HG02884 (cell line): Measurements from ENCODE around the gene ZNF467.

Experiments used
- ATAC-seq: cut with Tn5 transposase; IDR thresholded peaks from one replicate; pipeline ENCODE4 v1.9.1; 2021; ENCODE audit warnings: mild to moderate bottlenecking, moderate library complexity; ENCODE audit not compliant: unreplicated experiment

Gene ZNF467

GRCh38 chr7:149809215-149809614 lies 35.8 kb upstream of the ZNF467 start:
- ATAC-seq: no peak

DNA sequence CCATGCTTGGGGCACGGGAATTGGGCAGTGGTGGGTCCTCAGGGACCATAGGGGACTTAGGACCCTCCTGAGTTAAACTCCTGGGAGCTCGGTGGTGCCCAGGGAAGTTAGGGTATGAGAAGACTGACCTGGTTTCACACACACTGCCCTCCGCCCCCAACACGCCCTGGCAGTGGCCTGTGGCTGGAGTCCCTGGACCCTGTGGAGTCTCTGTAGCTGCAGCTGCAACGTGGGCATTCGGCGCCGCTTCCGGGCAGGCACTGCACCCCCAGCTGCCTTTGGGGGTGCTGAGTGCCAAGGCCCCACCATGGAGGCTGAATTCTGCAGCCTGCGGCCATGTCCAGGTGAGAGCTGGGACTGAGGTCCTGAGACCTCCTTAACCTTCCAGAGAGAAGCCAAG lies 34.9 kb upstream of the ZNF467 start:
- ATAC-seq: no peak

DNA sequence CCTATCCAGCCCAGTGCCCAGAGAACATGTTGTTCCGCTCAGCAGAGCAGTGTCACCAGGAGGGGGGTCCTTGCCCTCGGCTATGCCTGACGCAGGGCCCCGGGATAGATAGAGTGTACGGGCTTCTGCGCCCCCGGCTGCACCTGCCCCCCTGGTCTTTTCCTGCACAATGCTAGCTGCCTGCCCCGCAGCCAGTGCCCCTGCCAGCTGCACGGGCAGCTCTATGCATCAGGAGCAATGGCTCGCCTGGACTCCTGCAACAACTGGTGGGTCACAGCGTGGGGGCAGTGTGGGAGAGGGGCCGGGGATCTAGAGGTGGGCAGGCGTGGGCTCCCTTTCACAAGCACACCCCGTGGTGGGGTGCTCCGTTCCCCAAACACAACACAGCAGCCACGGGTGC lies 33.3 kb upstream of the ZNF467 start:
- ATAC-seq: no peak

DNA sequence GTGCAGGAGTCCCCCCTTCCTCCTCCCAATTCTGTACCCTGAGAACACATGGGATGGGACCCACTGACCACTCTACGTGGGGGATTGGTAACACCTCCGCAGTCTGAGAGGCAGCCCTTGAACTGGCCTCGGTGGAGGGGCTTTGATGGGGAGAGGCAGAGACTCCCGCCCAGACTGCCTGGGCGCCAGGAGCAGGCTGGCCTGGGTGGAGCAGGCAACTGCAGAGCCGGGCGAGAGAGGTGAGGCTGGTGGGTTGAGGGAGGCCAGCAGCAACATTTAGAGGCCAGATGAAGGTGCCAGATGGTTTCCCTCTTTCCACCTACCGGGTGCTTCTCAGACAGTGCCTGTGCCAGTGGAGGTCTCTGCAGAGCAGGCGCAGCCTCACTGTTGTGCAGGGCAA lies 30.7 kb upstream of the ZNF467 start:
- ATAC-seq: no peak

- no peak for ATAC-seq
These were observed 30.2 kb upstream of the ZNF467 start for GRCh38 chr7:149803551-149804074.

GRCh38 chr7:149802966-149803365 lies 29.6 kb upstream of the ZNF467 start:
- no peak for ATAC-seq

- ATAC-seq: no peak
These were observed 28.4 kb upstream of the ZNF467 start for GRCh38 chr7:149801816-149802215.

GRCh38 chr7:149801002-149801566 lies 27.7 kb upstream of the ZNF467 start:
- ATAC-seq: no peak

GRCh38 chr7:149800169-149800555 lies 26.8 kb upstream of the ZNF467 start:
- ATAC-seq: no peak

DNA sequence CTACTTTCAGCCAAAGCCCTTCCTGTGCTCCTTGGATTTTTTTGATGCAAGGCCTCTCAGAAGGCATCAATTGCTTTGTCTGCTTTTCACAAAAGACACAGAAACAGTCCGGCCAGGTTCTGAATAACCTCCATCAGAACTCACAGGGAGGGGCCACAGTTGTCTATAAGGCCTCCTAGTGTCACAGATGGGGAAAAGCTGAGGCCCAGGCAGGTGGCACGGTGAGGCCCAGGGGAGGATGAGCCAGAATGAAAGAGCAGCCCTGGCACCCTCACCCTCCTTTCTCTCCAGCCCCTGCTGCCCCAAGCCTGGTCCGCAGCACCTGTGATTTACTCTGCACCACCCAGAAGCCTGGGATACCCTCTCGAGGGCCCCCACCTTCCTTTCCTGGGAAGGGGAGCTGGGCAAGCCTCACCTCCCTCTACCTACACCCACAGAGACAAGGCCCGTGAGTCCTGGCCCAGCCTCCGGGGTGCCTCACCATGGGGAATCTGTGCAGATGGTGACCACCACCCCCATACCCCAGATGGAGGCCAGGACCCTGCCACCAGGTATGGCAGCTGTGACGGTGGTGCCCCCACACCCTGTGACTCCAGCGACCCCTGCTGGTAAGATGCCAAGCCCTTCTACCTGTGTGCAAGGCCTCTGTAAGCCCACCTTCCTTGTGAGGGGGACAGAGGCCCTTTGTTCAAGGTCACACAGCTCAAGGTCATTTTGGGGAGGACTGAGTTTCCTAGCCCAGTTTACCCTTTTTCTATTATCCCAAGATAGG lies 26.2 kb upstream of the ZNF467 start:
- ATAC-seq: no peak

DNA sequence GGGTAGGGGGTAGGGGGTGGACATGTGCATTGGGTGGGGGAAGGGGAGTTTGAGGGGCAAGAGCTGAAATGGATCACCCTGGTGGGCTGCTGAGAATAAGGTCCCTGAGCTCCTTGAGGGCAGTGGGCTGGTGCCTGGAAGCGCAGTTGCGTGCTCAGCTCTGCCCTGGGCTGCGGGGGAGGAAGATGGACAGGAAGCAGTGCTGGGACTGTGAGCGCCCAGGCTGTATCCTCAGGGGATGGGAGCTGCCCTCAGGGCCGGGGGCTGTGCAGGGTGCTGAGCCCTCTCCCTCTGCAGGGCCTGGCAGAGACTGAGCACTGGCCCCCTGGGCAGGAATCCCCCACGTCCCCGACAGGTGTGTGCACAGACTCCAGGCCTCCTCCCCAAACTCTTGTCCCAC lies 24.4 kb upstream of the ZNF467 start:
- no peak for ATAC-seq

- no peak for ATAC-seq
These were observed 23.0 kb upstream of the ZNF467 start for GRCh38 chr7:149796287-149796860.

- ATAC-seq: no peak
These were observed 21.7 kb upstream of the ZNF467 start for GRCh38 chr7:149795126-149795525.

- ATAC-seq: no peak
These were observed 21.3 kb upstream of the ZNF467 start for GRCh38 chr7:149794661-149795060.

DNA sequence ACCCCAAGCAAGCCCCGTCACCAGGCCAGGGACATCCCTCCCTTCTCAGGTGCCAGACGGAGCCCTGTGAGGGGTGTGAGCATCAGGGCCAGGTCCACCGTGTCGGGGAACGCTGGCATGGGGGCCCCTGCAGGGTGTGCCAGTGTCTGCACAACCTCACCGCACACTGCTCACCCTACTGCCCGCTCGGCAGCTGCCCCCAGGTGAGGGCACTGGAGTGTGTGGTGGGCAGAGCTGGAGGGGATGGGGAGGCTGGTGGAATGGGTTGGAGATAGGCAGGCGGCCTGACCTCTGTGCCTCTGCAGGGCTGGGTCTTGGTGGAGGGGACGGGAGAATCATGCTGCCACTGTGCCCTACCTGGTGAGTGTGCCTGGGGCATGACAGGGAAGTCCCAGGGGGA lies 19.9 kb upstream of the ZNF467 start:
- ATAC-seq: no peak

DNA sequence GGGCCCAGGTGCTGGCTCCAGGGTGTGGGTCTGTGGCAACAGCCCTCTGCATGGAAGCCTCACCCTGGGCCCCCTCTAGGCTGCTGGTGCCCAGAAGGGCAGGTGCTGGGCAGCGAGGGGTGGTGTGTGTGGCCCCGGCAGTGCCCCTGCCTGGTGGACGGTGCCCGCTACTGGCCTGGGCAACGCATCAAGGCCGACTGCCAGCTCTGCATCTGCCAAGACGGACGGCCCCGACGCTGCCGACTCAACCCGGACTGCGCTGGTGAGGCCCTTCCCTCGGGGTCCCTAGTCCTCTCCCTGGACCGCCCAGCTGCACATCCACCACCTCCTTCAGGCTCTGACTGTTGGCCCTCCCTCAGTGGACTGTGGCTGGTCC lies 18.8 kb upstream of the ZNF467 start:
- no peak for ATAC-seq

DNA sequence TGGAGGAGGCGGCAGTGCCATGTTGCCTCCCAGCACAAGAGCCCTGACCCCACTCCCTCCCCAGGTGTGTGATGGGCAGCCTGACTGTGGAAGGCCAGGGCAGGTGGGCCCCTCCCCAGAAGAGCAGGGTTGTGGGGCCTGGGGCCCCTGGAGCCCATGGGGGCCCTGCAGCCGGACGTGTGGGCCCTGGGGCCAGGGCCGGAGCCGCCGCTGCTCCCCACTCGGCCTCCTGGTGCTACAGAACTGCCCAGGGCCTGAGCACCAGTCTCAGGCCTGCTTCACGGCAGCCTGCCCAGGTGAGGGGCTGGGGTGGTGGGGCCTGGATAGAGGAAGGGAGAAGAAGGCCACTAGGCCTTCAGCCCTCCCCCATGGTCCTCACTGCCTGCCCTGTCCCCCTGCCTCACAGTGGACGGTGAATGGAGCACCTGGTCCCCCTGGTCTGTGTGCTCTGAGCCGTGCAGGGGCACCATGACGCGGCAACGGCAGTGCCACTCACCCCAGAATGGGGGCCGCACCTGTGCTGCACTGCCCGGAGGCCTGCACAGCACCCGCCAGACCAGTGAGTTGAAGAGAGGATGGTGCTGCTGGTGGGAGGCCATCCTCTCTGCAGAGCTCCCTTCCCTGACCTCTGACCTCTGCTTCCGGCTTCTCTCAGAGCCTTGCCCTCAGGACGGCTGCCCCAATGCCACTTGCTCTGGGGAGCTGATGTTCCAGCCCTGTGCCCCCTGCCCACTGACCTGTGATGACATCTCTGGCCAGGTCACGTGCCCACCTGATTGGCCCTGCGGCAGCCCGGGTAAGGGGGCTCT lies 18.2 kb upstream of the ZNF467 start:
- ATAC-seq: no peak

DNA sequence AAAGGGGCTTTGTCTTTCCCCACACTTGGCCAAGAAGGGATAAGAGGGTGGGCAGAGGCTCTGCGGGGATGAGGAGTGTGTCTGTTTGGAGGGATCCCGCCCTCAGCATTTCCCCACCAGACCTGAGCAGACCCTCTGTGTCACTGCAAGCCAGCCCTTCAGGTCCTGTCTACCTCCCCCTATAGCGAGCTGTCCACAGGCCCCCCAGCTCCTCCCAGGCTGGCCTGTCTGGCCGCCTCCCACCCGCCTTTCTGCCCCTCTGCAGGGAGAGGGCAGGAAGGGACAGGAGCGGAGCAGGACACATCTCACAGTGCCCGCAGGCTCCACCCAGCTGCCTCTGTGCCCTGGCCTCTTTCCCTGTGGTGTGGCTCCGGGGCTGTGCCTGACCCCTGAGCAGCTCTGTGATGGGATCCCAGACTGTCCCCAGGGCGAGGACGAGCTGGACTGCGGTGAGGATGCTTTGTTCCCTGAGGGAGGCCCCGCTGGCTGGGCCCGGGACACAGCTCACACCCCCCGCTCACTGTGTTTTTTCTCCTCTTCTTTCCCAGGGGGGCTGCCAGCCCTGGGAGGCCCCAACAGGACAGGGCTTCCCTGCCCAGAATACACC lies 17.5 kb upstream of the ZNF467 start:
- ATAC-seq: no peak

GRCh38 chr7:149790146-149790548 lies 16.8 kb upstream of the ZNF467 start:
- no peak for ATAC-seq

DNA sequence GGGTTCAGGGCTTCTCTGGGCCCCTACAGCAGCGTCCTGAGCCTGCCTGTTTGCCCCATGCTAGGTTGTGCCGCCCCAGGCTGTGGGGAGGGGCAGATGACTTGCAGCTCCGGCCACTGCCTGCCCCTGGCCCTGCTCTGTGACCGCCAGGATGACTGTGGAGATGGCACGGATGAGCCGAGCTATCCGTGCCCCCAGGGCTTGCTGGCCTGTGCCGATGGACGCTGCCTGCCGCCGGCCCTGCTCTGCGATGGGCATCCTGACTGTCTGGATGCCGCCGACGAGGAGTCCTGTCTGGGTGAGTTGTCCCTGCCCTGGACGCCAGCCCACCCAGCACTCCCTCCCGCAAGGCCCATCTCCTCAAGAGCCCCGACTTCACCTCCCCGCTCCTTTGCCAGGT lies 15.7 kb upstream of the ZNF467 start:
- ATAC-seq: no peak

DNA sequence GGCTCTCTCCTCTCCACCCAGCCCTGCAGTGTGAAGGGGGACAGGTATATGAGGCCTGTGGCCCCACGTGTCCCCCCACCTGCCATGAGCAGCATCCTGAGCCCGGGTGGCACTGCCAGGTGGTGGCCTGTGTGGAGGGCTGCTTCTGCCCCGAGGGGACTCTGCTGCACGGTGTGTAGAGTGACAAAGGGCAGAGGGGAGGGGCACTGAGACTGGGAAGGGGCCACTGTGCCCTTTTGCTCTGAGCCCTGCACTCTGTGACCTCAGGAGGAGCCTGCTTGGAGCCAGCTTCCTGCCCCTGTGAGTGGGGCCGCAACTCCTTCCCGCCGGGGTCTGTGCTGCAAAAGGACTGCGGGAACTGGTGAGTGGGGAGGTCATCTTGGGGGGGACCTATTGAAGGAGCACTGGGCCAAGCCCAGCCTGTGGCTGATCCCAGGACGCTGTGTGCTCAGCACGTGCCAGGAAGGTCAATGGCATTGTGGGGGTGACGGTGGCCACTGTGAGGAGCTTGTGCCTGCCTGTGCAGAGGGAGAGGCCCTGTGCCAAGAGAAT lies 15.0 kb upstream of the ZNF467 start:
- no peak for ATAC-seq
